D721Med (cell line): ENCODE measurements around the gene RFNG.

Experiments
- DNase-seq: peaks from one replicate; pipeline ENCODE4 v3.0.0; 2011; ENCODE audit warnings: low spot score; ENCODE audit not compliant: insufficient read length
- FAIRE-seq: peaks from 2 replicates; lab custom pipeline; 2011; peaks lifted over from hg19 to GRCh38; lab: Jason Lieb, UNC
- TF ChIP-seq, protein P1 (sequence below): IDR thresholded peaks from 2 replicates; pipeline ENCODE4 v1.5.1; 2012; ENCODE audit warnings: mild to moderate bottlenecking, control low read depth; ENCODE audit not compliant: insufficient read depth; ENCODE audit errors: missing control alignments

Gene RFNG

DNA sequence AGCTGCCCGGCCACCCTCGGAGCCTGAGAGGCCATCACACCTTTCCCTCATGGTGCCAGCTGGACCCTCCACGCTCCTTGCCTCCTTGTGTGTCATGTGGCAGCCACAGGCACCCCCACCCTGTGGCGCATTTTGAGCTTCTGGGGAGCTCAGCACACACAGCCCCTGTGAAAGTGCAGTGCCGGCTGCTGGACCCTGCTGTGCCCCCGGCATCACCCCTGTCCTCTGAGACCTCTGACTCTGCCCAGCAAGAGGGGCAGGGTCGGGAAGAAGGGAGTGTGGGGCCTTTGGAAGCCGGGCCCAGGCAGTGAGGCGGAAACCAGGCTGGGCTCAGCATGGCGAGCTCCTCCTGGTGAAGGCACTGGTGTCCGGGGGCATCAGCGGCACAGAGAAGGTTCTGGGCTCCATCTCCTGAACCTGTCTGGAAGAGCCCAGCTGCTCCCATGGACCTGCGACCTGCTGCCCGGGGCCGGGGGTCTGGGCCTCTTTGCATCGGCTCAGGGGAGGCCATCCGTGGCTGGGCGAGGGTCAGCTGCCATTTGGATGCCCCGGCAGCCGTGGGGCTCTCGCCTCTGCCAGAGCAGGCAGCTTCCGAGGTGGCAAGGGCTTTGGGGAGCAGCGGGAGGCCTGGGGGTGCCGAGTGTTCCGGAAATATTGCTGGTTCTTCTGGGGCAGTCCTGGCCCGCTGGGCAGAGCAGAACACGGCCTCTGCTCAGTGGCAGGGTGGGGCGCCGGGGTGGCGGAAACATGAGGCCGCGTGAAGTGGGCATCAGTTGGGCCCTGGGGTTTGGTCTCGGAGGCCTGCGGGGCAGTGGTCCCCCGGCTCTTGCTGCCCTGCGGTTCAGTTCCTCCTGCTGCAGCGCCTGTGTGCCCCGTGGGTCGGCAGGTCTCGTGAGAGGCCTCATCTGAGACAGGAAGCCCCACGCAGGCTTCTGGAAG, 46.8 kb downstream of the RFNG start:
- FAIRE-seq (no peak), DNase-seq (no peak)
- TF ChIP-seq, protein P1, sequence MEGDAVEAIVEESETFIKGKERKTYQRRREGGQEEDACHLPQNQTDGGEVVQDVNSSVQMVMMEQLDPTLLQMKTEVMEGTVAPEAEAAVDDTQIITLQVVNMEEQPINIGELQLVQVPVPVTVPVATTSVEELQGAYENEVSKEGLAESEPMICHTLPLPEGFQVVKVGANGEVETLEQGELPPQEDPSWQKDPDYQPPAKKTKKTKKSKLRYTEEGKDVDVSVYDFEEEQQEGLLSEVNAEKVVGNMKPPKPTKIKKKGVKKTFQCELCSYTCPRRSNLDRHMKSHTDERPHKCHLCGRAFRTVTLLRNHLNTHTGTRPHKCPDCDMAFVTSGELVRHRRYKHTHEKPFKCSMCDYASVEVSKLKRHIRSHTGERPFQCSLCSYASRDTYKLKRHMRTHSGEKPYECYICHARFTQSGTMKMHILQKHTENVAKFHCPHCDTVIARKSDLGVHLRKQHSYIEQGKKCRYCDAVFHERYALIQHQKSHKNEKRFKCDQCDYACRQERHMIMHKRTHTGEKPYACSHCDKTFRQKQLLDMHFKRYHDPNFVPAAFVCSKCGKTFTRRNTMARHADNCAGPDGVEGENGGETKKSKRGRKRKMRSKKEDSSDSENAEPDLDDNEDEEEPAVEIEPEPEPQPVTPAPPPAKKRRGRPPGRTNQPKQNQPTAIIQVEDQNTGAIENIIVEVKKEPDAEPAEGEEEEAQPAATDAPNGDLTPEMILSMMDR = no peak

DNA sequence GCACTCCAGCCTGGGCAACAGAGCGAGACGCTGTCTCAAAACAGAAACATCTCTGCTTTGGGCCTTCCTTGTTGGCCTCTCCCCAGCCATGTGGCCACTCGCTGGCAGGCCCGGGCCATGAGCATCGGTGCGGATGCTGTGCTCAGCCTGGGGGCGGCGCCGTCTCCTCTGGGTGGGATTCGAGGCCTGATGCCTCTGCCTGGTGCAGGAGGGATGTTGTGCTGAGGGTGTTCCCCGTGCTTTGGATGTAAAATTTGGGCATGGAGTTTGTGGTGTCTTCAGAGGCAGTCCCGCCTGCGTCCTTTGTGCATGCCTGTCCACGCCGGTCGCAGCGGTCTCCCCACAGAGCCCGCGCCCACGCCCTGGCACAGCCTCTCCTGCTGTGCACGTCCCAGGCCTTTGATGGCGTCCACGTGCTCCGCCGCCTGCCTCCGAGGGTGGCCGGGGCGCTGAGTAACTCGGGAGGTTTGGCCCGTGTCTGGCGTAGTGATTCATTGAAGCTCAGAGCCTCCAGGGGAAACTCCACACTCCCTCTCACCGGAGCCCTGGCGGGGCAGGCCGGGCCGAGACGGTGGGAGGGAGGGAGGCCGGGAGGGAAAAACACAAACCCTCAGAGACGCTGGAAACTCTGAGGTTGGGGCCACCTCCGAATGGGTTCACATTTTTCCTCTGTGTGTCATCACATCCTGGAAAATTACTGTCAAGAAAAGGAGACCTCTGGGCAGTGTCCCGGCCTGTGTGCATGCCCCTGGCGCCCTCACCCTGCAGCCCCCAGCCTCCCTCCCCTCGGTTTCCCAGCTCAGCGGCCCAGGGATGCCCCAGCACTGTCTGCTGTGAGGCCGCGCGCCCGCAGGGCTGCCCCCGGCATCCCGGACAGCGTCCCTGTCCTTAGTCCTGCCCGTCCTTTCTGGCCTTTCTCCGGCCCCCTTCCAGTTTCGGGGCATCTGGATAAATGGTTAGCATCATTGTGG, 47.9 kb downstream of the RFNG start:
- FAIRE-seq (no peak), DNase-seq (no peak)

DNA sequence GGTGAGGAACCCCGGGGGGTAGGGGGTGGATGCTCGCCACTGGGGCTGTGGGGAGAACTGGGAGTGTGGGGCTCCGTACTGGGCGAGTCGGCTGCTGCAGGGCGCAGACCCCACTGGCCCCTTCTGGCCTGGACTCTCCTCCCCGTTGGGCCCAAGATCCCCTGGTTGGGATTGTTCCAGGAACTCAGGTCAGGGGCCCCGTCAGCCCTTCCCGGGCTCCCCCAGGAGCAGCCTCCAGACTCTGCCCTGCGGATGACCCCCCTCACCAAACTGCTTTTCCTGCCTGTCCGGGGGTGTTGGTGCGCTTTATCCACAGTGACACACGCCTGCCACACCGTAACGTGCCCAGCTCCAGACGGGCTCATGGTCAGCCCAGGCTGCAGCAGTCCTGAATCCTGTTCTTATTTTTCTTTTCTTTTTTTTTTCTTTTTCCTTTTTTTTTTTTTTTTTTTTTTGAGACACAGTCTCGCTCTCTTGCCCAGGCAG, 50.0 kb downstream of the RFNG start:
- DNase-seq (no peak), FAIRE-seq (no peak)
- TF ChIP-seq, protein P1 = no peak

More for the DNA sequence above, 47.9 kb downstream of the RFNG start:
- TF ChIP-seq, protein P1 = no peak

DNA sequence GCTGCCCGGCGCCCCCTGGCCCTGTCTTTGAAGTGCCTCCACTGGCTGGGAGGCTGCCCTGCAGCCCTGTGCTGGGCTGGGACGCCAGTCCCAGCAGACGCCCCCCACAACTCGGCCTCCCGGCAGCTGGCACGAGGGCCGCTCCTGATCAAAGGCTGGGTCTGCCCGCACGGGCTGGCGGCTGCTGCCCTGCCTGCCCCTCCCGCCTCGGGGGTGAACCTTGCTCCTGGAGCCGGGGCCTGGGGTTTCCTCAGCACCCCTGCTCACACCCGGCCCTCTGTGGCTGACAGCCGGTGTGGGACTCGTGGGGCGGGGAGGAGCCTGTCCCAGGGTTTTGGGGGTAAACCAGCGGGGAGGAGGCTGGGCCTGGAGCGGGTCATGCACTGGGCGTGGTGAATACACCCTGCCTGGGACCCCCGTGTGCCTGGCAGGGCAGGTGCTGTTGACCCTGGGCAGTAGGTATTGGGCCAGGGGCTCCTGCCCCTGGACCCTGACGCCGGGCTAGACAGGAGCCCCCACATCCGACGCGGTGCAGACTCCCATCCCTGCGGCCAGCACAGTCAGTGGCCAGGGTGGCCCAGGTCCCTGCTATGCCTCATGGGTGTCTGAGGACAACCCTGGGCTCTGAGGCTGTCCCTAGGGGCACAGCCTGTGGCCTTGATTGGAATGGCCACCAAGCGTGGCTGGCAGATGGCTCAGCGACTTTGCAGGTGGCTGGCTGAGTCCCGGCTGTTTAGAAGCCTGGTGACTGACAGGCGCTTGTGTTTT, 50.6 kb downstream of the RFNG start:
- no peak for FAIRE-seq
- TF ChIP-seq, protein P1 = no peak
- DNase-seq = peak; percentile 81

DNA sequence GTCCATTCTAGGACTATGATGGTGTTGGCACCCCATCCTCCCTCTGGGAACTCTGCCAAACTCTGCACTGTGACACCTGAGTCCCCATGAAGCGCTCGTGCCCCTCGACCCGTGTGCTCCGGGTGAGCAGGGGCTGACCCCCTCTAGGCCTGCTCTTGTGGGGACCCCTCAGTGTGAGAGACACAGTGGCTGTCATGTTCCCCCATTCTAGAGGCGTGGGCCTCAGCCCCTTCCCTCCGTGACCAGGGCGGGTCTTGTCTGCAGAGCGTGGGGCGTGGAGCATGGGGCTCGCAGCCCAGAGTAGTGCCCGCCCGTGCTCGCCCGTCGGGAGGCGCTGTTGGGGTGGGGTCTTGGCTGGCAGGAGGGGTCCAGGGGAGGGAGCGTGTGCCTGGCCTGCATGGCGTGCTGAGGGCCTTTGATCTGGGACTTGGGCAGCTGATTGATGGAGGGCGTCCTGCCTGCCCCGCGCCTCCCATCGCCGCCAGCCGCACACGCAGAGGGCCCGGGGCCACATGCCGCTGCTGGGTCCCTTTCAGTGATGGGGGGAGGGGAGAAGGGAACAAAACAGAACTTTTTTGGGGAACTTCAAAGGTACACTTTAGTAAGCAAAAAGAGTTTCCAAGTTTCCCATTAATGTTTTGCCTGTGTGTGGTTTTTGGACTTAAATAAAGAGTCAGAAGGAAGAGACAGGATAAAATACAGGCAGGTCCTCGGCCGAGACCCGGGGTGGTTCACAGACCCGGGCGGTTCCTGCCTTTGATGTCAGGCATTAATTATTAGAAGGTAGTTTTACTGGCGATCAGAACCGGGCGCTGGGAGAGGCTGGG, 51.4 kb downstream of the RFNG start:
- FAIRE-seq = no peak

More for the DNA sequence above, 51.4 kb downstream of the RFNG start:
- DNase-seq = no peak
- TF ChIP-seq, protein P1 = no peak
